Stimulated activated CD4-positive, alpha-beta T cell treated with anti-CD3 and anti-CD28 coated beads, Interleukin-2, amount 100 ng/mL, for 48 hours (primary cell): ENCODE results near the gene GTF2A1.

Experiments used
- DNase-seq, 2 donors: peaks; one replicate each; pipeline ENCODE4 v3.0.0-alpha.2; 2020

GTF2A1 gene

GRCh38 chr14:81127785-81128184 lies 93.0 kb downstream of the GTF2A1 start:
- no peak for DNase-seq

- DNase-seq, result no peak
Observed at GRCh38 chr14:81125536-81125935, 95.2 kb downstream of the GTF2A1 start.
